Liver (tissue), 3 donors: ENCODE data around the gene STK11.

ENCODE experiments used
- ATF3 ChIP-seq: IDR thresholded peaks from 2 replicates; pipeline ENCODE4 v1.6.1; 2016; ENCODE audit warnings: antibody characterized with exemption
- CTCF ChIP-seq: fragments of 150-350 bp; IDR thresholded peaks from 2 replicates; pipeline ENCODE4 v1.5.1; 2017; ENCODE audit warnings: improper control_type of control experiment, low read depth, low read length; ENCODE audit not compliant: missing input control
- FOXA2 ChIP-seq: IDR thresholded peaks from 2 replicates; pipeline ENCODE4 v1.6.1; 2016; ENCODE audit warnings: antibody characterized with exemption
- REST ChIP-seq: IDR thresholded peaks from 2 replicates; pipeline ENCODE4 v1.6.1; 2016; ENCODE audit warnings: antibody characterized with exemption, mild to moderate bottlenecking
- YY1 ChIP-seq: IDR thresholded peaks from 2 replicates; pipeline ENCODE4 v1.6.1; 2016; ENCODE audit warnings: antibody characterized with exemption, mild to moderate bottlenecking
- TF ChIP-seq, protein P1 (sequence below): IDR thresholded peaks from 2 replicates; pipeline ENCODE4 v1.6.1; 2016; ENCODE audit warnings: antibody characterized with exemption
- donor health status: healthy.
- donor health status: healthy.

- TF ChIP-seq REST (no peak), FOXA2 (no peak), ATF3 (no peak), CTCF (no peak), YY1 (no peak)
- TF ChIP-seq, protein P1, sequence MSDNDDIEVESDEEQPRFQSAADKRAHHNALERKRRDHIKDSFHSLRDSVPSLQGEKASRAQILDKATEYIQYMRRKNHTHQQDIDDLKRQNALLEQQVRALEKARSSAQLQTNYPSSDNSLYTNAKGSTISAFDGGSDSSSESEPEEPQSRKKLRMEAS: no peak
Measured at GRCh38 chr19:1233115-1233667, 27.6 kb downstream of the STK11 start.
